HAP-1 (cell line): ENCODE measurements around the gene SERPINA3.

Experiments
- DNase-seq, 2 experiments: peaks; one replicate each; pipeline ENCODE4 v3.0.0-alpha.2; 2016 to 2020; ENCODE audit warnings: low spot score in 2 of 2
- H3K27me3 ChIP-seq: fragments of 250-450 bp; sonication (Bioruptor Pico); 2 replicates; pipeline ENCODE4 v1.5.1; 2020; ENCODE audit warnings: low read depth, mild to moderate bottlenecking, moderate library complexity
- H3K36me3 ChIP-seq: fragments of 250-450 bp; sonication (Bioruptor Pico); replicated peaks from 2 replicates; pipeline ENCODE4 v1.5.1; 2020; ENCODE audit warnings: mild to moderate bottlenecking
- H3K4me1 ChIP-seq: fragments of 250-450 bp; sonication (Bioruptor Pico); 2 replicates; pipeline ENCODE4 v1.5.1; 2020; ENCODE audit warnings: mild to moderate bottlenecking
- H3K4me3 ChIP-seq: fragments of 250-450 bp; sonication (Bioruptor Pico); 2 replicates; pipeline ENCODE4 v1.5.1; 2020; ENCODE audit warnings: mild to moderate bottlenecking, moderate library complexity
- H3K9me3 ChIP-seq: fragments of 250-450 bp; sonication (Bioruptor Pico); 2 replicates; pipeline ENCODE4 v1.5.1; 2020; ENCODE audit warnings: mild to moderate bottlenecking, moderate library complexity
- in situ Hi-C: fragments of 300-500 bp; cut with MboI; formaldehyde crosslinking; loops from 3 replicates; pipeline ENCODE4 v1.14.3; 2020; ENCODE audit warnings: low sequenced_read_pairs, inconsistent platforms, mixed read lengths

The SERPINA3 gene

DNA sequence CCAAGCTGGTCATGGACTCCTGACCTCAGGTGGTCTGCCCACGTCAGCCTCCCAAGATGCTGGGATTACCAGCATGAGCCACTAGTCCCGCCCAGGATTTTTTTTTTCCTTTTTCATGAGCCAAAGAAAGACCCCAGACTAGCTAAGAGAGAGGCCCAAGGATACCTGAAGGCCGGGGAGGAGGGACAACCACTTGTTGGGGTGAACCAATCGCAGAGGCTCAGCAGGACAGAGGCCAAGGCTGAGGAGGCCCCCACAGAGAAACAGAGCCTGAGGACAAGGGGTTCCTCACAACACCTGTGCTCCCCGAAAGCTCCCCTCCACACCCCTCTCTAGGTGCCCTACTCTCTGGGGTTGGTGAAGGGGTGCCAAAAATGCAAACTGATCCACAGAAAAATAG, 1.0 kb upstream of the SERPINA3 start:
- in situ Hi-C loops = no loop called here
- DNase-seq = no peak

DNA sequence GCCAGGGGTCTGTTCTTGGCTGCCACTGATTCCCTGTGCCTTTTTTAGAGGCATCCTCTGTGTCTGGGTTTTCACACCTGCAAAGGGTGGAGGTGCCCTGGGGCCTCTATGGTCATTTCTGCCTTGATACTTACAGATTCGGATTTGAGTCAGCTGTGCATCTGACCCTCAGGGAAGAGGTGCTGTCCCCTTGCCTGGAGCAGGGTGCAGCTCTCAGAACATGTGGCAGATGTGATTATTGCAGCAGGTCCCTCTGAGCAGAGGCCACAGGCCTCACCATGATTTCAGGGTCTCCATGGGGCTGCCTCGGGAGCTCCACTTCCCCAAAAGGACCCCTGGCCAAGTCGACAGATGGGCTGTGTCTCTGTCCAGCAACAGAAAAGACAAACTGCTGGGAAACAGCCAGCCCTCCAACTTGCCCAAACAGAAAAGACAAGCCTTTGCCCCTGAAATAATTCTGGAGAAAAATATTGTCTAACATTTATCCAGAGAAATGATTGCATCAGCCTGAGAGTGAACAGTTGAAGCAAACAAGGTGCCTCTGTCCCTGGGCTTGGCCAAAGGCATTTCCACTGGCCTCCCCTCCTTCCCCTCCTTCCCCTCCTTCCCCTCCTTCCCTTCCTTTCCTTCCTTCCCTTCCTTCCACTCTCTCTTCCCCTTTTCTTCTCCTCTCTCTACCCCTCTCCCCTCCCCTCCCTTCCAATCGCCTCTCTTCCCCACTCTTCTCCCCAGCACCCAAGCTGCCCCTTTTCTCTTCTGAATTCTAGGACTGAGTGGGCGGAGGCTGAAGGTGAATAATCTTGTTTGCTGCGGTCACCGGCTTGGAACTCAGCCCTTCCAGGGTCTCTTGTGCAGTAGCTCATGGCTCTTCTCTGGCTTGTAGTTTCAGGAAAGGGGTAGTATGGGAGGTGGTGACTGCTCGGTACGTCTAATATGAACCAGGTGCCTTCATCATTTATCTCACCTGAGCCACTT, 676 bp downstream of the SERPINA3 start:
- Histone ChIP-seq H3K27me3 (peaks cover 2% of the 10 kb centered on the region; the same call in 1 of the 2 replicates), H3K4me3 (no peak overlapping the region), H3K4me1 (no peaks in the 10 kb centered on the region), H3K36me3 (no peaks in the 10 kb centered on the region), H3K9me3 (no peaks in the 10 kb centered on the region; the same call in 1 of the 2 replicates)
- in situ Hi-C loops = no loop called here
- no peak for DNase-seq

More for the DNA sequence above, 1.0 kb upstream of the SERPINA3 start:
- Histone ChIP-seq H3K9me3 (no peaks in the 10 kb centered on the region), H3K27me3 (peaks cover 4% of the 10 kb centered on the region; the same call in 1 of the 2 replicates), H3K36me3 (no peaks in the 10 kb centered on the region), H3K4me1 (no peaks in the 10 kb centered on the region), H3K4me3 (no peak overlapping the region)

DNA sequence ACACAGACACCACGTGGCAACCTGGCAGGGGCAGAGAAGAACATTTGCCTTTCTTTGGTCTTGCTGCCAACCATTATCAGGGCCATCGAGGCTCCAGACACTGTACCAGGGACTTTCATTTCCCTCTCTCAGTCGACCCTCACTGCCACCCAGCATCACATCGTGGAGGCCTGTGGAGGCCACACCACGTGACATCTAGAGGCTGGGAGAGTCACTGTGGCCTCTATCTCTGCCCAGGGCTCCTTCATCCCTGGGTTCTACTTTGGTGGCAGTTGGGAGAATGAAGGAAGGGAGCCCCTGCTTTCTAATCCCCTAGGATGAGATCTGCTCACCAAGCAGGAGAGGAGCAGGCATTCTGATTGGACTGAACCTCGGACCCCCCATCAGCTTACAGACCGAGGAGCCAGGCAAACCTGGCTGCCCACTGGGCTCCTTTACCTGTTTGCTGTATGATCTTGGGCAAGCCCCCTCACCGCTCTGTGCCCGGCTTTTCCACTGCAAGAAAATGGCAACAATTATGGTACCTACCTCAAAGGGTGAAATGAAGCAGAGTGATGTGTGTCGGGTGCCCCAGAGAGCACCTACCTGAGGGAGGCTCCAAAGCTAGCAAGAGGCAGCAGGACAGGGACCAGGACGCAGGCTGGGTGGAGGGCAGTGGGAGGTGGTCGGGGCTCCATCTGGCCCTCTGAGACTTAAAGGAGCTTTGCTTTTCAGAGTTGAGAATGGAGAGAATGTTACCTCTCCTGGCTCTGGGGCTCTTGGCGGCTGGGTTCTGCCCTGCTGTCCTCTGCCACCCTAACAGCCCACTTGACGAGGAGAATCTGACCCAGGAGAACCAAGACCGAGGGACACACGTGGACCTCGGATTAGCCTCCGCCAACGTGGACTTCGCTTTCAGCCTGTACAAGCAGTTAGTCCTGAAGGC, 1.8 kb downstream of the SERPINA3 start:
- peaks cover 2% of the 10 kb centered on the region; the same call in 1 of the 2 replicates for H3K27me3 ChIP-seq
- in situ Hi-C loops = no loop called here
- H3K4me3 ChIP-seq = no peak overlapping the region
- no peaks in the 10 kb centered on the region for H3K36me3 ChIP-seq
- DNase-seq = no peak
- H3K9me3 ChIP-seq = no peaks in the 10 kb centered on the region; the same call in 1 of the 2 replicates
- H3K4me1 ChIP-seq = no peaks in the 10 kb centered on the region

DNA sequence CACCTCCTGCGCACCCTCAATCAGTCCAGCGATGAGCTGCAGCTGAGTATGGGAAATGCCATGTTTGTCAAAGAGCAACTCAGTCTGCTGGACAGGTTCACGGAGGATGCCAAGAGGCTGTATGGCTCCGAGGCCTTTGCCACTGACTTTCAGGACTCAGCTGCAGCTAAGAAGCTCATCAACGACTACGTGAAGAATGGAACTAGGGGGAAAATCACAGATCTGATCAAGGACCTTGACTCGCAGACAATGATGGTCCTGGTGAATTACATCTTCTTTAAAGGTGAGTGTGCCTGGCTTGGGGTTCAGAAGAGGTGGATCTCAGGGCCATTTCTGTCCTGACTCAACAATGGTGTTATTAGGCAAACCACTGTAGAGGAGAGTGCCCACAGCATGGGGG, 2.6 kb downstream of the SERPINA3 start:
- no peak for DNase-seq
- Histone ChIP-seq H3K4me3 (no peak overlapping the region), H3K27me3 (peaks cover 2% of the 10 kb centered on the region; the same call in 1 of the 2 replicates), H3K36me3 (no peaks in the 10 kb centered on the region), H3K4me1 (no peaks in the 10 kb centered on the region), H3K9me3 (no peaks in the 10 kb centered on the region; the same call in 1 of the 2 replicates)
- in situ Hi-C loops = no loop called here

DNA sequence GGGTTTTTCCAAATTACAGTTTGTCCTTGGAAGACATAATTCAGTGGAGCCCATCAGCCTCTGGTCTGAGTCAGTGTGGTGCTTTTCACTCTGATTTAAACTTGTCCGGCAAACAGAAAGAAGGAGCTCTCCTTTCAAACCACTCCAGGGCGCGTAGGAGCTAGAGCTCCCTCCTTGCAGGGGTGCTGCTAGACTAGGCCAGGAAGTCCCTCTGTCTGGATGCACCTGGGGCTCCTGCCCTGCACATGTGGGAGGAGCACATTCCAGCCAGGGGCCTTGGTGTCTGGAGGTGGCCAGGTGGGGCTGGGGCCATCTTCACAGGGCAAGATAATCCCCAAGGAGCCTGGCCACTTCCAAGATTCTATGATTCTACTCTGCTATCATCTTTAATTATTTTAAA, 3.1 kb downstream of the SERPINA3 start:
- H3K27me3 ChIP-seq = peaks cover 2% of the 10 kb centered on the region; the same call in 1 of the 2 replicates
- in situ Hi-C loops = no loop called here
- H3K36me3 ChIP-seq = no peaks in the 10 kb centered on the region
- no peak for DNase-seq
- H3K4me3 ChIP-seq = no peak overlapping the region
- H3K9me3 ChIP-seq = no peaks in the 10 kb centered on the region; the same call in 1 of the 2 replicates
- H3K4me1 ChIP-seq = no peaks in the 10 kb centered on the region

DNA sequence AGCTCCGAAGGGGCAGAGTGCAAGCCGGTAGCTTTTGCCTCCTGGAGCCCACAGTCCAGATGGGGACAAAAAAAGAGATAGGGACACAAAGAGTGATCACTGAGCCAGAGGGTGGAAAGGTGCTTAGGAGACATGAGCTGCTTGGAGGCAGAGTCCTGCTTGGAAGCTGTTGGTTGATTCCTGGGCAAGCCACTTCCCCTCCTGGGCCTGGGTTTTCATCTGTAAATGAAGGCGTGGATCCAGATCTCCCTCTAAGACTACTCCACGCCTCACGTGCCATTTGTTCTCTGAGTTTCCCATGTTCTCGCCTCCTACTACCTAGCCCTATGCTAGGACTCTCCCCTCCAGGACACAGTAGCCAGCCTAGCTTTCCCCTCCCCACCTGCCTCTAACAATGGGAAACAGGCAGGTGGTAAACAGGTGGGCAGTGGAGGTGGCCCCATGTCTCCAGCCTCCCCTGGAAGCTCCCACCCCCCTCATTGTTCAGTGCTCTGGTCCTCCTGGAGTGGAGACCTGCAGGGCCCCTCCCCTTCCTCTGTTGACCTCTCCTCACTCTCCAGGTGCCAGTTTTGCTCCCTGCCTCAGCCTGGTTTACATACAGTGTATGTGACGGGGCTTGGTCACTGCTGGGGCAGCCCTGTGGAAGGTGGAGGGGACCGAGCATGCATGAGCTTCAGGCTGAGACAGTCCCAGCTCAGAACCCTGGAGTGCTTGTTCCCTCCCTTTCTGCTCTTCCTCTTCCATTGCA, 3.8 kb downstream of the SERPINA3 start:
- in situ Hi-C loops = no loop called here
- Histone ChIP-seq H3K4me1 (no peaks in the 10 kb centered on the region), H3K9me3 (no peaks in the 10 kb centered on the region; the same call in 1 of the 2 replicates), H3K27me3 (peaks cover 2% of the 10 kb centered on the region; the same call in 1 of the 2 replicates), H3K36me3 (no peaks in the 10 kb centered on the region), H3K4me3 (no peak overlapping the region)
- no peak for DNase-seq

DNA sequence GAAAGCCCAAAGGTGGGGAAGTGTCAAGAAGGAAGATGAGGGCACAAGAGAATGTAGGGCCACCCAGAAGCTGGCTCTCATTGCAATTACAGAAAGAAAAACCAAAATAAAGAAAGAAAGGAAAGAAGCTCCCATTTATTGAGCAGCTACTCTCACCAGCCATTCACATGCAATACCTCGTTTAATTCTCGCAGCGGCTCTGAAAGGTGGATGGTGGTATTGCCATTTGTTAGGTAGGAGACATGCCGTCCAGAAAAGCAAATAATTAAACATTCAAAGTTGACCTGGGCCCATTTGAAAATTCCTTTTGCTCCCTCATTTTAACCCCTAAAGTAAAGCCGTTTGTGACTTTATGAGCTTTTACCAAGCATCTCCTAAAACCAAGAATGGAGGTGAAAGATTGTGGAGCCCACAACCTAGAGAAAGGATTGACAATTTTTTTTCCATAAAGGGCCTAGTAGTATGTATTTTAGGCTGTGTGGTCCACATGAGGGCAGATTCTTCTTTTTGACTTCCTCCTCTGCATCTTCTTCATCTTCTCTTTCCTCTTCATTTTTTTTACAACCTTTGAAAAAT, 5.3 kb downstream of the SERPINA3 start:
- in situ Hi-C loops = no loop called here
- no peaks in the 10 kb centered on the region for H3K4me1 ChIP-seq
- H3K4me3 ChIP-seq = no peak overlapping the region
- DNase-seq = no peak
- no peaks in the 10 kb centered on the region for H3K36me3 ChIP-seq
- no peaks in the 10 kb centered on the region; the same call in 1 of the 2 replicates for H3K9me3 ChIP-seq
- no peaks in the 10 kb centered on the region for H3K27me3 ChIP-seq

DNA sequence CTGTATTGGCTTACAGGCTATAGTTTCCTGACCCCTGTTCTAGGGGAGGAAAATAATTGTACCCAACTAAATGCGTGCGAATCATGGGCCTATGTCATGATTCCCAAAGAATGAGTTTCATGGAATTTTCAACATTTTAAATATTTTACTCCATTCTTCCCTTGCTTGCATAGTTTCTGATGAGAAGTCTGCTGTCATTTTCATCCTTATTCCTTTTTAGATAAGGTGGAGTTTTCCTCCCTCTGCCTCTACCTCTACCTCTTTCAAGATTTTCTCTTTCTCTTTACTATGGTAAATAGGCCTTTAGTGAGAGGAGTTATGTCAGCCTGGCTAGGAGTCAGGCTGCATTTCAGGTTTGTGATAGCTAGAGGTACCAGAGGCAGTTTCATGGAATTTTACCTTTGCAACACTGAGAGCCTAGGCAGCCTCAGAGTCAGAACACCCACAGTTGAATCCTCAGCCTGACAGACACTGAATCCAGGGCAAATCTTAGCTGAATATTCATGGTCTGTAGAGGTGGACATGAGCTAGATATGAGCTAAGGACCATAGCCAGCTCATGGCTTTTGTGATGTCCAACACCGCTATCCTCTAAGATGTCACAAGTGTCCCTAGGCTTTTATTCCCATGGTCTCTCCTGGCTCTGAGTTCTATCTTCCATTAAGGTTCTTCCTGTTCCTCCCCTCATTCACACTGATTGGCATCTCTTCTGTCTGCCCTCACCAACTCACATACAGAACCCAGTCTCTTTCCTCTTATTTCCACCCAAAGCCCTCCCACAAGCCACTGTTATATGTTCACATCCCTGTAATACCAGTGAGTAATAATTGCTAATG, 6.0 kb downstream of the SERPINA3 start:
- no peak for DNase-seq
- Histone ChIP-seq H3K4me1 (no peaks in the 10 kb centered on the region), H3K4me3 (no peak overlapping the region), H3K36me3 (no peaks in the 10 kb centered on the region), H3K27me3 (peaks cover 5% of the 10 kb centered on the region), H3K9me3 (no peaks in the 10 kb centered on the region; the same call in 1 of the 2 replicates)
- in situ Hi-C loops = no loop called here

DNA sequence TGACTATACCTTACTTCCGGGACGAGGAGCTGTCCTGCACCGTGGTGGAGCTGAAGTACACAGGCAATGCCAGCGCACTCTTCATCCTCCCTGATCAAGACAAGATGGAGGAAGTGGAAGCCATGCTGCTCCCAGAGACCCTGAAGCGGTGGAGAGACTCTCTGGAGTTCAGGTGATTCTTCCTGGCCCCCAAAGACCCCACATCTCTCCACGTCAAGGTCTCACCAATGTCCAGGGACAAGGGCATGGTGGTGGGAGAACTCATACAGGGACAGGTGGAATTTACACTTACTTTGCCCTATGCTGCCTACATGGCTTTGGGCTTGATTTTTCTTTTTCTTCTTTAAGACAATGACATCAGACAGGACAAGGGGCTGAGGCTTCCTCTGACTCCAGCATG, 7.1 kb downstream of the SERPINA3 start:
- no peak for DNase-seq
- H3K4me1 ChIP-seq = no peaks in the 10 kb centered on the region
- H3K27me3 ChIP-seq = peaks cover 15% of the 10 kb centered on the region
- in situ Hi-C loops = no loop called here
- no peaks in the 10 kb centered on the region; the same call in 1 of the 2 replicates for H3K9me3 ChIP-seq
- no peak overlapping the region for H3K4me3 ChIP-seq
- H3K36me3 ChIP-seq = no peaks in the 10 kb centered on the region

DNA sequence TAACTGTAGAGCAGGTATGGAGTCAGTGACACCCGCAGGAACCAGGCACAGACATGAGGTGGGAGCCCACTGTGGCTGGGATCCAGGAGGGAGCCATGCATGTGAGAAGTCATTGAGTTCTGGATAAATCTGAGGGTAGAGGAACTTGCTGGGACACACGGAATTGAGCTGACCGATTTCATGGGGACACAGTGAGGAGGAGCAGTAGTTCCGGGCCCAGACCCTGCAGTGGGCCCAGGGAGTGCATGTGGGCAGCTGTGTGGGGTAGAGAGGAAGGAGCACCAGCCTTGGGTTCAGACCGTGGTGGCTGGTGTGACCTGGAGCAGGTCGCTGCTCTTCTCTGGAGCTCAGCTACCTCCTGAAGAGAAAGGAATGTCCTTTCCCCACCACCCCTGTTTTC, 8.4 kb downstream of the SERPINA3 start:
- Histone ChIP-seq H3K4me3 (no peak overlapping the region), H3K9me3 (no peaks in the 10 kb centered on the region; the same call in 1 of the 2 replicates), H3K4me1 (no peaks in the 10 kb centered on the region), H3K27me3 (peaks cover 23% of the 10 kb centered on the region), H3K36me3 (no peaks in the 10 kb centered on the region)
- DNase-seq = no peak
- in situ Hi-C loops = no loop called here

DNA sequence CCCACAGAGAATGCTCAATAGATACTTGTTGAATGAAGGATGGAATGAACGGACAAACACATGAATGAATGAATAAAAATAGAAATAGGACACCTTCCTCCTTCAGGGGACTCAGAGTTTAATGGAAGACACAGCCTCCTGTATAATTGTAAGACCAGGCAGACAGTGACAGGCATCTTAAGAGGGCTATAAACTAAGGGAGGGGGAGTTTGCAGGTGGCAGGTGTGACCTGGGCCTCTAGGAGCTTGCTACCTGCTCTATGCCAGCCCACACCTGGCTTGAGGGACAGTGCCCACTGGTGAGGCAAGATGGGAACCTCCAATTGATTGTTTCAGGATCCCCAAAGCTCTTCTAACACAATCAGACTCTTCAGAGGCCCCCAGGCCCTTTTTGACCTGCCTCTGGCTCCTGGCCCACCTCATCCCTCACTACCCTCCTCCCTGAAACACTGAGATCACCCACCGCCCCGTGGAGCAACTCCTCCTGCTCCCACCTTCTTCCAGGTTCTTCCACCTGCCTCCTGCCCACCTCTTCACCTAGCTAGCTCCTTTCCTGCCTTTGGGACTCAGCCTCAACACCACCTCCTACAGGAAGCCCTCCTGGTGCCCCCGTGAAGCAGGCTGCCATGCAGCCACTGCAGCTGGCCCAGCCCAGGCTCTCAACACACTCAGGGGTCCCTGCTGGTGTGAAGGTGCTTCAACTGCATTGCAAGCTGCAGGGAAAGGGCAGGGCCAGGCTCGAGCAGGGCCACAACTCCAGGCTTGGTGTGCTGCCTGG, 9.4 kb downstream of the SERPINA3 start:
- Histone ChIP-seq H3K4me3 (no peak overlapping the region), H3K36me3 (no peaks in the 10 kb centered on the region), H3K9me3 (no peaks in the 10 kb centered on the region; the same call in 1 of the 2 replicates), H3K4me1 (no peaks in the 10 kb centered on the region), H3K27me3 (peaks cover 23% of the 10 kb centered on the region)
- DNase-seq = no peak
- in situ Hi-C loops = no loop called here
